KMS-11 (cell line): ENCODE data around the gene STRA6.

Source experiments
- H2AFZ ChIP-seq: fragments of 200-600 bp; sonication (generic); 2 replicates; pipeline ENCODE4 v1.6.1; 2016; ENCODE audit warnings: antibody characterized with exemption, mixed run types, low read depth
- H3K27ac ChIP-seq: fragments of 200-600 bp; sonication (generic); 2 replicates; pipeline ENCODE4 v1.6.1; 2016; ENCODE audit warnings: mild to moderate bottlenecking, mixed run types
- H3K27me3 ChIP-seq: fragments of 200-600 bp; sonication (generic); 2 replicates; pipeline ENCODE4 v1.6.1; 2017; ENCODE audit warnings: mild to moderate bottlenecking, low read depth, mixed run types, moderate library complexity; ENCODE audit not compliant: insufficient read depth
- H3K36me3 ChIP-seq: fragments of 200-600 bp; sonication (generic); 2 replicates; pipeline ENCODE4 v1.6.1; 2017; ENCODE audit warnings: mild to moderate bottlenecking, mixed run types; ENCODE audit not compliant: insufficient read depth
- H3K4me1 ChIP-seq: fragments of 200-600 bp; sonication (generic); 2 replicates; pipeline ENCODE4 v1.6.1; 2016; ENCODE audit warnings: mild to moderate bottlenecking, low read depth, mixed run types; ENCODE audit not compliant: poor library complexity, severe bottlenecking
- H3K4me2 ChIP-seq: fragments of 200-600 bp; sonication (generic); 2 replicates; pipeline ENCODE4 v1.7.0; 2016; ENCODE audit warnings: mild to moderate bottlenecking, mixed run types
- H3K4me3 ChIP-seq: fragments of 200-600 bp; sonication (generic); IDR thresholded peaks from 2 replicates; pipeline ENCODE4 v1.6.1; 2017; ENCODE audit warnings: low read depth, low read length, mixed read lengths; ENCODE audit not compliant: insufficient read depth
- H3K79me2 ChIP-seq: fragments of 200-600 bp; sonication (generic); 2 replicates; pipeline ENCODE4 v1.6.1; 2016; ENCODE audit warnings: low read depth, mixed run types; ENCODE audit not compliant: insufficient read depth
- H3K9ac ChIP-seq: fragments of 200-600 bp; sonication (generic); 2 replicates; pipeline ENCODE4 v1.6.1; 2016; ENCODE audit warnings: mild to moderate bottlenecking, mixed run types
- H4K20me1 ChIP-seq: fragments of 200-600 bp; sonication (generic); 2 replicates; pipeline ENCODE4 v1.6.1; 2016; ENCODE audit warnings: mild to moderate bottlenecking, mixed run types; ENCODE audit not compliant: insufficient read depth
- CTCF ChIP-seq: fragments of 200-600 bp; sonication (generic); conservative IDR thresholded peaks from 2 replicates; pipeline ENCODE4 v1.6.1; 2017; ENCODE audit warnings: low read depth, mild to moderate bottlenecking, antibody characterized with exemption, low read length, moderate library complexity, mixed read lengths

The STRA6 gene

GRCh38 chr15:74229686-74230085, 27.1 kb upstream of the STRA6 start:
- Histone ChIP-seq H2AFZ (no peak overlapping the region), H3K4me1 (no peaks in the 10 kb centered on the region), H3K27ac (no peak overlapping the region), H3K27me3 (peaks cover 87% of the 10 kb centered on the region), H4K20me1 (no peaks in the 10 kb centered on the region), H3K4me3 (no peak overlapping the region), H3K9ac (no peak overlapping the region), H3K36me3 (no peaks in the 10 kb centered on the region), H3K4me2 (no peak overlapping the region), H3K79me2 (no peaks in the 10 kb centered on the region)
- TF ChIP-seq CTCF: no peak

GRCh38 chr15:74228723-74229081, 26.1 kb upstream of the STRA6 start:
- H3K79me2 ChIP-seq: no peaks in the 10 kb centered on the region
- H3K4me1 ChIP-seq: no peaks in the 10 kb centered on the region
- no peaks in the 10 kb centered on the region for H4K20me1 ChIP-seq
- H3K27me3 ChIP-seq: peaks cover 86% of the 10 kb centered on the region
- H3K36me3 ChIP-seq: no peaks in the 10 kb centered on the region
- no peak overlapping the region for H3K27ac ChIP-seq
- no peak overlapping the region for H3K9ac ChIP-seq
- no peak overlapping the region for H3K4me2 ChIP-seq
- H2AFZ ChIP-seq: no peak overlapping the region
- no peak overlapping the region for H3K4me3 ChIP-seq
- no peak for TF ChIP-seq CTCF

GRCh38 chr15:74227968-74228722, 25.6 kb upstream of the STRA6 start:
- H3K4me3 ChIP-seq: no peak overlapping the region
- H3K9ac ChIP-seq: no peak overlapping the region
- H3K4me2 ChIP-seq: no peak overlapping the region
- no peaks in the 10 kb centered on the region for H3K36me3 ChIP-seq
- H4K20me1 ChIP-seq: no peaks in the 10 kb centered on the region
- H2AFZ ChIP-seq: no peak overlapping the region
- no peak overlapping the region for H3K27ac ChIP-seq
- TF ChIP-seq CTCF: no peak
- peaks cover 84% of the 10 kb centered on the region; the same call in 1 of the 2 replicates for H3K27me3 ChIP-seq
- no peaks in the 10 kb centered on the region for H3K79me2 ChIP-seq
- no peaks in the 10 kb centered on the region for H3K4me1 ChIP-seq

- no peak overlapping the region for H3K4me3 ChIP-seq
- no peaks in the 10 kb centered on the region for H3K4me1 ChIP-seq
- H3K36me3 ChIP-seq: no peaks in the 10 kb centered on the region
- no peak for TF ChIP-seq CTCF
- no peak overlapping the region for H3K27ac ChIP-seq
- no peak overlapping the region for H3K9ac ChIP-seq
- H3K4me2 ChIP-seq: no peak overlapping the region
- no peak overlapping the region for H2AFZ ChIP-seq
- H3K79me2 ChIP-seq: no peaks in the 10 kb centered on the region
- peaks cover 83% of the 10 kb centered on the region for H3K27me3 ChIP-seq
- H4K20me1 ChIP-seq: no peaks in the 10 kb centered on the region
Measured at GRCh38 chr15:74226761-74227540, 24.4 kb upstream of the STRA6 start.
